IPS DF 19.7 (cell line): ENCODE data around the gene CALM1.
"Not testable (repeated sequence)": the region's sequence is repeated elsewhere in the genome, so short reads cannot be mapped to it uniquely, and the experiment has no call there.

Experiments
- DNase-seq: peaks from one replicate; pipeline ENCODE4 v3.0.0-alpha.2; 2013; ENCODE audit warnings: low read depth, low spot score

CALM1 gene

DNA sequence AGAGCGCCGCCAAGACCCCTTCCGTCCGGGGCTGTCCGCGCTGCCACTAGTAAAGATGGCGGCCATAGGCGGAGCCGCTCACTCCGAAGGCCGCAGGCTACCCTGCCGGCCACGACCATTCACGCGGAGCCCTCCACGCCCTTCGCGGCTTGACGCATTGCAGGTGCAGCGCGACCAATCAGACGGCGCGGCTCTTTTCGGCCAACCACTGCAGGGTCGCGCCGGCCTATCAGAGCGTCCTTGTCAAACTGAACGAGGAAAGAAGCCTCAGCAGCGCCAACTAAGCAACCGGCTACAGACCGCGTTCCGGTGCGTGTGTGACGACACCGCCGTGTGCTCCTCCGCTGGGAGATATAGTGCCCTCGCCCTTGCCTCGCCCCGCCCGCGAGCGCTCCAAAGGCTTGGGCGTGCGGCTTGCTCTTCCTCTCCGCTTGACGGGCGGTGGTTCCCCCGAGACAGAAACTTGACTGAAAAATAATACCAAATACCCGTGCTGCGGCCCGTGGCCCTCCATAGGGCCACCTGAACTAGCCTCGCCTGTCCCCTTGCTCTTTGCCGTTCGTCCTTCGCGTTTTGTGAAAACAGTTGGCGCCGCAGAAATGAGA, 13.6 kb upstream of the CALM1 start:
- peak; percentile 97 for DNase-seq

DNA sequence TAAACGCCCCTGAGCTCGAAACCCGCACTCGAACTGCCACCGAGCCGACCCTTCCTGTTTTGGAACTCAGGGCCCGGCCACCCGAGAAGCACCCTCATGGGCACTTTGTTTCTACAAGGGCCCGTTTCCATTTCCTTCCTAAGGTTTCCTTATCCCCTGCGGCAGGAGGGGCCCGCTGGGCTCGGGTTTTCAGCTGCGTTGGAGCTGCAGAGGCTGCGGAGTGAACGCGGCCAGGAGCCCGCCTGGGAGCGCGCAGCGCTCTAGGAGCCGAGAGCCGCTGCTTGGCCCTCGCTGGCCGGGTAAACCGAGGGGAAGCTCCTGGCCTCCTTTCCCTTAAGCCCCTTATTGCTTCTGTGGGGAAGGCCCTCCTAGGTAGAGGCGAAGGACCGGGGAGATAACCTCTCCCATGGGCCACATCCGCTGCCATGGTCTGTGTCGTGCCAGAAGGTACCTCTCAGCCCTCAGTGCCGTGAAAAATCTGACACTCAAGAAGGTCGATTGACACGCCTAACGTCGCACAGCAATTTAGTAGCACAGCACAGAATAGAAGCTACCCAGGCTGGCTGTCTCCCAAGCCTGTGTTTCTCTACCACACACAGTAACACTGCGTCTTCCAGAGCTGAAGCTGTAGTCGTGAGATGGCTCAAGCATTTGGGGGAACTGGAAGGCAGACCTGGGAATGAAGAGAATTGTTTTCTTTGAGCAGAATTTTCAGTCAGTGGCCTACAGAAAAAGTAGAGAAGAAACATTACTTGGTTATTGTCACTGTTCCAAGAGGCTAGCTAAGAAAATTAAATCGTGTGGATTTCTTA, 12.9 kb upstream of the CALM1 start:
- no peak for DNase-seq

GRCh38 chr14:90384543-90384911, 12.3 kb upstream of the CALM1 start:
- DNase-seq = no peak

- no peak for DNase-seq
Measured at GRCh38 chr14:90386321-90386720, 10.5 kb upstream of the CALM1 start.

DNA sequence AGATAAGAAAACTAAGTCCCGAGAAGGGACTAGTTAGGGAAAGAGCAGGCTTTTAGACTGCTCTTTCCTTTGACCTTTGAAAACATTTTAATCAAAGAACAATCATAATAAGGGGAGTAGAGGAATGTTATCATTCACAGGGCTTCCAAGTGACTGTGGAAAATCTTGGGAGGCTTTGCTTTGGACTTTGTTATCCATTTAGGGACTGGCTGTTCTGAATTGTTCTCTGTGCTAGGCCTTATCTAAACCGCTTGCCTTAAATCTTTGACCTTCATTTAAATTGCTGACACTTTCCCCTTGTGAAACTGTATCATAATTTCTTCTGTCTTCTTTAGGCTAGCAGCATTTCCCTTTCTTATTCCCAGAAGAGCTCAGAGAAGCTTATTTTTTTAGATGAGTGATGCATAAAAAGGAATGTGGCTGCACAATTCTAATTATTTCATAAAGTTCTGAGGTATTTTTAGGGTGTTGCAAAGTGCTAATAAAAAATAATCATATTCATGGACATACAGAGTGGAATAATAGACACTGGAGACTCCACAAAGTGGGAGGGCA, 9.5 kb upstream of the CALM1 start:
- DNase-seq = no peak

GRCh38 chr14:90388437-90388836, 8.4 kb upstream of the CALM1 start:
- DNase-seq = no peak

- DNase-seq = no peak
Measured at GRCh38 chr14:90388982-90389381, 7.8 kb upstream of the CALM1 start.

DNA sequence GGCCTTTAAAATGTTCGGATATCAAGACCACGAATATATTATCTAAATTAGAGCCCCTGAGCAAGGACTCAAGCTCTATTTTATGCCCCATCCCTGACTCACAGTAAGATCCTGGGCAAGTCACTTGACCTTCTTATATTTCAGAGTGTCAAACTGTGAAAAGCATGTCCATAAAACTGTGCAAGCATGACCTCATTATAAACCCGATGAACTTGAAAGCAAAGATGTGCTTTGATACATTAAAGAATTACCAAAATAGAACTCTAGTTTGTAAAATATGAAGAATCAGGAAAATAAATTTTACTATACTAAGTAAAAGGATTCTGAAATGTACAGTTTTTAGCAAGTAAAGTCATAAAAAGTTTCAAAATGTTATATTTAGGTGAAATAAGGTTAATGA, 2.9 kb upstream of the CALM1 start:
- no peak for DNase-seq

DNA sequence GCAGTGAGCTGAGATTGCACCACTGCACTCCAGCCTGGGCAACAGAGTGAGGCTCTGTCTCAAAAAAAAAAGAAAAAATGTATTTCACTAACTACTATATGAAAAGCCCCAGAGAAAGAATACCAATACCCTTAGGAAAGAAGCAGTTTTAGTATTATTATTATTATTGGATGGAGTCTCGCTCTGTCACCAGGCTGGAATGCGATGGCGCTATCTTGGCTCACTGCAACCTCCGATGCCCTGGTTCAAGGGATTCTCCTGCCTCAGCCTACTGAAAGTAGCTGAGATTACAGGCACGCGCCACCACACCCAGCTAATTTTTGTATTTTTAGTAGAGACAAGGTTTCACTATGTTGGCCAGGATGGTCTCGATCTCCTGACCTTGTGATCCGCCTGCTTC, 2.0 kb upstream of the CALM1 start:
- not testable (repeated sequence) for DNase-seq

DNA sequence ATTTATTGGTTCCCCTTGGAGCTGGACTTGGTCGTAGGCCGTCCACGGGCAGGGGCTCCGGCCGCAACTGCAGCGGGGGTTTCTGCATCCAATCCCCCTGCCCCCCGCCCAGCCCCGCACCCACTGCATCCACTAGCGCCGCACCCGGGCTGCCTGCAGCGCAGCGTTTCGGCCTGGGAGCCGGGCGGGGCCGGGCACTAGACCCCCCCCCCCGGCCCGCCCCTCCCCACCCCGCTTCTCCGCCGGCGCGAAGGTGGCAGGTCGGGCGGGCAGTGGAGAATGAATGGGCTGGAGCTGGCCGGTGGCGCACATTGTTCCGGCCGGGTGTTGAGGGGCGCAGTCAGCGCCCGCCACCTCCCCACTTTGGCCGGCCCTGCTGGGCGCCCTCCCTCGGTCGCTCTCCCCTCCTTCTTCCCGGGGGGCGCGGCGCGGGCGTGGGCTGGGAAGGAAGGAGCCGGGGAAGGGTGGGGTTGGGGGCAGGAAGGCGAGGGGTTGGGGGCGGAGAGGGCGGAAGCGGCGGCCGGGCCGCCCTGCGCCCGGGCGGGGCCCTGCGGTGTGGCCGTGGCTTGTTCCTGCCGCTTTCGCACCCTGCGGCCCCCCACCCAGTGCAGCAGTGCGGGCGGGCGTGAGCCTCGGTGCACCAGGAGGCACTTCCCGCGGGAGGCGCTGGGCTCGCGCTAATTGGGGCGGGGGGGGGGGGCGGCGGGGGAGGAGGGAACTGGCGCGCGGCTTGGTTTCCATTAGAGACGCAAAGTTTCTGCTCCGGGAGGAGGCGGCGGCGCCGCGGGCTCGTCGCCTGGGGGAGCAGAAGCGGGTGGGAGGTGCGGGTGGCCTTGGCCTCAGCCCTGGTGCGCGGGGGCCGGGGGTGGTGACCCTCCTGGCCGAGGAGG, 841 bp downstream of the CALM1 start:
- no peak for DNase-seq

DNA sequence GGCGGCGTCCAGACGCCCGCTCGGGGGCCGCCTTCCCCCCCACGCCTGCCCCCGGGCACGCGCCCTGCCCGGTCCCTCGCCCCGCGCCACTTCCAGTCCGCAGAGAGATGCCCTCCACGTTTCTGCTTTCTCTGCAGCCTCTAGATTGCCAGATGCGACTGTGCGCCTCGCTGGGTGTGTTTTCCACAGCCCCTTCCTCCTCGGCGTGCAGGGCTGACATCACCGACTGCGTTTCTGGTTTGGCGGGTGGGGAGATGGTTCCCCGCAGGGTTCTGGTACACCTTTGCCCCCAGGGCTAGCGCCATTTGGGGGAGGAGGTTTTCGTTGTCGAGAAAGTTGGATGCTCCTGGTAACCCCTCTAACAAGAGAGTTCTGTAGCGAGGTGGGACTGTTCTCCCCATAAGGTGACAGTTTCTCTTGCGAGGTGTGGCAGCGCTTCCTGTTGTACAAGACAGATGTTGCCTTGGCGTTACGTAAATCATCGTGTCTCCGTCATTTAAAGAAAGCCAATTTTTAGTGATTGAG, 1.5 kb downstream of the CALM1 start:
- DNase-seq = no peak

- no peak for DNase-seq
Measured at GRCh38 chr14:90398841-90399540, 2.2 kb downstream of the CALM1 start.

- DNase-seq = no peak
Measured at GRCh38 chr14:90399541-90400444, 3.0 kb downstream of the CALM1 start.

GRCh38 chr14:90400904-90401561, 4.2 kb downstream of the CALM1 start:
- DNase-seq = no peak

GRCh38 chr14:90402016-90402415, 5.2 kb downstream of the CALM1 start:
- DNase-seq = no peak

DNA sequence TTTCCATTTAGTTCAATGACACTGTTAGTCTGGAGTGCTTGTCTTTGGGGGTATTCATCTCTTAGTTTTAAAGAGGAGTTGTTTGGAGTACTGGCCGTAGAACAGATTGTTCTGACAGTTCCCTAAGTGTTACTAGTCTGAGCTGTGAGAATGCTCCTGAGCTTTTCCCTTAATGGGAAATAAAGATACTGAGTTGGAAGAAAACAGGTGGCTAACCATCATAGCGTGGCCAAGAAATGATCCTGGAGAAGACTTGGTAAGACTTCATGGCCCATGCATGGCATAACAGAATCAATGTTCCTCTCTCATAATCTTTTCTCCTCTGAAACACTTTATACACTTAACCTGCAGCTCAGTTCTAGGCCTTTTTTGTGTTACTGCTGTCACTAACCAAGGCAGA, 6.2 kb downstream of the CALM1 start:
- DNase-seq = no peak

- no peak for DNase-seq
Measured at GRCh38 chr14:90405101-90405500, 8.3 kb downstream of the CALM1 start.

DNA sequence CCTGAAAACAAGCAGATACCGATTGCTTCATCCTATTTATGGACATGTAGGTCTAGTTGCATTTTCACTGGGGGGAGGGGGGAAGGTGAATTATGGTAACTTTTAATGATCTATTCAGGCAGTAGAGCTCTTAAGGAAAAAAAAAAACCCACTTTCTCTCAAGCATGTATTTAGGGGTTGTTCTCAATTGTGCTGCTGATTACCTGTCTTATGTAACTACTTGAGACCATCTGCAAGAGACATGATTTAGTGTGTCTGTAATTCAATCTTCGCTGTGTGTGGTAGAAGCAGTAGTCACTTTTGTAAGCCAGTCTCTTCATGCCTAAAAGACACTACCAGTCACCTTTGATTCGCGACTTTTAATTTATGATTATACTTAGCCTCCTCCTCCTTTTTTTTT, 8.9 kb downstream of the CALM1 start:
- no peak for DNase-seq

DNA sequence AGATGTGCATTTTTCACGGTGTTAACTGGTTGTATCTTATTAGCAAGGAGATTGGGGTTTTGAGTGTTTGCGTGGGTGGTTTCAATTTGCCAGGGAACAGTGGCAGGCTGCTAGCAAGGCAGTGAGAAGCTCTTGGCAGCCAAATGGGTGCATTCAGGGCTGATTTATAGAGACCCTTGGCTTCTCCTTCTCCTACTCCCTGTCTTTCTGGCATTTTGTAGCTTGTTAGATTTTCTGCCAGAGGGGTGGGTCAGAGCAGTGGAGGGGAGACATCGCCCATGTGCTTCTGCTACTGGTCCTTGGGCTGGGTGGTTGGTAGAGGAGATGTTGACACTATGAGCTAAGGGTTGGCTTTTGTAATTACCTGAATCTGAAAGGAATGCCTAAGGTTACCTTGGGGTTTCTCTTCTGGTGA, 9.6 kb downstream of the CALM1 start:
- no peak for DNase-seq

DNA sequence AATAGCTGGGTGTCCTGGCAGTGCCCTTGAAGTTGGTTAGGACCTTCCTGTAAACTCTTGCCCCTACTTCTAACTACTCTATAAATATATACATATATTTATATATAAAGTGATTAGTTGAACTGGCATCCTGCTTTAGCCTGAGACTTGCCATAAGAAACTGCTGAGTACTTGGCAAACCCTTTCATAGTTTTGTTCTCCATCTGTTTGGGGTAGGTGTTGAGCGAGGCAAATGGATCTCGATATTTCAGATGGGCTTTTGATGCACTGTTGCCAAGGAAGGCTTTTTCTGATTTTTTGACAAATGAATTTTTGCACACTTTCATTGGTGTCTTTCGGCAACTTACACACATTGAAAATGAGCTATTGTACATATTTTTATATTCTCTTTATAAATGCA, 10.4 kb downstream of the CALM1 start:
- DNase-seq = no peak
